ENCODE data around the gene CYP19A1.
A peak's percentile ranks its signal among the peaks of the same experiment; 100 is the strongest.
"Not testable (repeated sequence)": the region's sequence is repeated elsewhere in the genome, so short reads cannot be mapped to it uniquely, and the experiment has no call there.

Gene CYP19A1

DNA sequence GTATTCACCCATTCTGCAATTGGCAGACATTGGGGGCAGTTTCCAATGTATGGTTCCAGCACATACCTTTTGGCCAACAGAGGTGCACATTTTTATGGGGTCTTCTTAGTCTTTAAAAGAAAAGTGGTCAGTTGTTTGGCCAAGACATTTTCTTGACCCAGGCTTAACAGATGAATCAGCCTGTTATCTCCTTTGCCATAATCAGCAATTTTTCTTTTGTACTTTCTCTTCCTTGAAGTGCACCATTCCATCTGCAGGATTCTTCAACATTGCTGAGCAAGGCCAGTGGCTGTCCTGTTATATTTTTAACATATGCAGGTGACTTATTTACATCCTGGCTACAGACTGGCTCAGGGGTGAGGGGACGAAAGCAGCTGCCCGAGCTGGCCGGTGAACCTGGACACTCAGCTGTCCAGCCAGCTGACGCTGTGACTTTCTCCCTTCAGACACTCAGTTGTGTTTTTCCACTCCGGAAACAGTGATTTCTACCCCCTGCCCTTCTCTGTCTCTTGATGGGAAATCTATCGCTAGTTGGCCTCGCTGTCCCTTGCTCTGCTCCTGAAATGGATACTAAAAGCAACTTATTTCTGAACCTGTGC is 147.2 kb downstream of the CYP19A1 start:
- Histone ChIP-seq H3K9ac (no peak overlapping the region), H3K4me3 (no peak overlapping the region), H4K20me1 (no peaks in the 10 kb centered on the region), H3K36me3 (no peaks in the 10 kb centered on the region), H3K4me1 (peaks cover 30 to 76% (median 43%) of the 10 kb centered on the region in 10 experiments), H3K9me3 (replicated peaks in 1 of 11) (no peaks in the 10 kb centered on the region), H3K4me2 (peak overlapping the region in 3 of 11 experiments; percentile 70 to 80 (median 71); a peak in 6 of 22 replicates), H3K27me3 (peaks cover 0 to 13% (median 11%) of the 10 kb centered on the region in 11 experiments; a peak in 12 of 22 replicates), H3K27ac (no peak overlapping the region)
- TF ChIP-seq Cebpa-rat (IDR thresholded peaks at IDR 0.05): no peak

DNA sequence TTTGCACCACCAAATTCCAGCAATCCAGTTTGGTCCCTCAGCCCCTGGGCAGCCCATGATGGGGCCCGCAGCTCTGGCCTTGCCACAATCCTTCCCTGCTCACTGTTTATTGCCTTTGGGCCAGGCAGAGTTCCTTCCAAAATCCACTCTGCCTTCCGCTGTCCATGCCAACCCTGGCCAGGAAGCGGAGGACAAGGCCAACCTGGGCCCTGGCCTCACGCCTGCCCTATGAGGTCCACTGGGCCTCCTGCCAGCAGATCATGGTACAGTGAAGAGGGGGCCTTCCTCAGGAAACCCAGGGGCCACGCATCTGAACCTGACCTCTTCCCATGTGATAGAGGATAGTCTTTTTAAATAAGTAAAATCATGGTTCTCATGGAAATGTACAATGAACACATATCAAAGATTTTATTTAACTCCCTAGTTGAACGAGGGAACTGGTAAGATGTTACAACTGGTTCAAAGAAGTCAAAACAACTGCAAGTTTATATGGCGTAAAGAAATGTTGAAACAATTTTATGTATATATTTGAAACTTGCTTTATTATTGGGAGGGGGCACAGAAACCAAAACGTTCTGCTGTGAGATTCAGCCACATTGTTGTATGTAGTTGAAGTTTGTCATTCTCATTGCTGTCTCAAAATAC is 147.8 kb downstream of the CYP19A1 start:
- H3K9me3 ChIP-seq (replicated peaks in 1 of 11): no peaks in the 10 kb centered on the region
- peak overlapping the region in 1 of 11 experiments; percentile 4; a peak in 1 of 22 replicates for H3K27ac ChIP-seq
- H3K4me3 ChIP-seq: no peak overlapping the region
- H4K20me1 ChIP-seq: no peaks in the 10 kb centered on the region
- TF ChIP-seq Cebpa-rat (IDR thresholded peaks at IDR 0.05): no peak
- peaks cover 34 to 82% (median 49%) of the 10 kb centered on the region in 10 experiments for H3K4me1 ChIP-seq
- peaks cover 0 to 13% (median 11%) of the 10 kb centered on the region in 11 experiments; a peak in 12 of 22 replicates for H3K27me3 ChIP-seq
- no peaks in the 10 kb centered on the region for H3K36me3 ChIP-seq
- H3K4me2 ChIP-seq: peak overlapping the region in 5 of 11 experiments; percentile 63 to 82 (median 71); a peak in 10 of 22 replicates
- H3K9ac ChIP-seq: no peak overlapping the region

- Histone ChIP-seq H4K20me1 (no peaks in the 10 kb centered on the region), H3K4me3 (no peak overlapping the region), H3K4me2 (peak overlapping the region in 7 of 11 experiments; percentile 4 to 82 (median 70); a peak in 11 of 22 replicates), H3K36me3 (no peaks in the 10 kb centered on the region), H3K27me3 (peaks cover 0 to 13% (median 11%) of the 10 kb centered on the region in 11 experiments; a peak in 12 of 22 replicates), H3K9me3 (replicated peaks in 1 of 11) (no peaks in the 10 kb centered on the region), H3K27ac (peak overlapping the region in 2 of 11 experiments; percentile 4 to 47; a peak in 3 of 22 replicates), H3K4me1 (peaks cover 34 to 87% (median 49%) of the 10 kb centered on the region in 10 experiments), H3K9ac (no peak overlapping the region)
- no peak for TF ChIP-seq Cebpa-rat (IDR thresholded peaks at IDR 0.05)
Observed at GRCh38 chr15:51189669-51190385, 148.6 kb downstream of the CYP19A1 start.

DNA sequence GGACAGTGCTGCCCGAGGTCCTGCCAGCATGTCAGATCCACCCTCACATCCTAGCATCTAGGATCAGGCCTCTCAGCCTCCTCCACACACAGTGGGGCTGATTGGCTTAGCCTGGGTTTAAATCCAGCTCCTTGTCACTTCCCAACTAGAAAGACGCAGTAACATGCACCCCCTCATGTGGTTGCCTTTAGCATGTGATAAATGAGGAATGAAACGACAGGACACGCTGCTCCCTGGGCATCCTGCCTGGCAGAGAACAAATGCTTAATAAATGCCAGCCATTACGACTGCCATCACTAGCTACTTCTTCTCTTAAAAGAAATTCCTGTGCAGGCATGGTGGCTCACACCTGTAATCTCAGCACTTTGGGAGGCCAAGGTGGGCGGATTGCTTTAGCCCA is 149.6 kb downstream of the CYP19A1 start:
- peaks cover 33 to 86% (median 48%) of the 10 kb centered on the region in 10 experiments for H3K4me1 ChIP-seq
- H3K9me3 ChIP-seq (replicated peaks in 1 of 11); H3K4me3 ChIP-seq; H3K36me3 ChIP-seq; H4K20me1 ChIP-seq; H3K9ac ChIP-seq: not testable (repeated sequence)
- peak overlapping the region in 4 of 11 experiments; percentile 27 to 80 (median 66); a peak in 5 of 22 replicates for H3K4me2 ChIP-seq
- H3K27ac ChIP-seq: 0 out of 22 replicates have a peak overlapping the region, but pooled peaks of 1 of the 11 experiments have one; percentile 6
- H3K27me3 ChIP-seq: peaks cover 0 to 11% (median 9%) of the 10 kb centered on the region in 11 experiments; a peak in 12 of 22 replicates

DNA sequence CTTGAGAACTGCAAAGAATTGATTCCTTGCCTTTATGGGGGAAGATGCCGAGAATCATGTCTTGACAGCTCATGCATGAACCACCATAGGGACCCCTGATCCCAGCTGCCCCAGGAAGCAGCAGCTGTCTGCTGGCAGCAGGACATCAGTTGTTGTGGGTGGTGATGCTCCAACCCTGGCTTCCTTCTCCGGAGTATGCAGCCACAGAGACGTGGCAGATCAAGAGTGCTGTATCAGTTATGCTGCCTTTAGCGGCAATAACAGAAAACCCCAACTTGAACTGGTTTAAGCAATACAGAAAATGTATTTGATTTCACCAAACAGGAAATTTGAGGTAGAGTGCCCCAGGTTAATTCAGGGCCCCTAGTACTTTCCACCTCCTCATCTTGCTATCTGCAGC is 151.5 kb downstream of the CYP19A1 start:
- H3K27ac ChIP-seq: peak overlapping the region in 7 of 11 experiments; percentile 24 to 53 (median 39); a peak in 9 of 22 replicates
- H3K9me3 ChIP-seq (replicated peaks in 1 of 11): no peaks in the 10 kb centered on the region
- no peaks in the 10 kb centered on the region for H3K36me3 ChIP-seq
- H3K4me3 ChIP-seq: no peak overlapping the region
- no peaks in the 10 kb centered on the region for H3K27me3 ChIP-seq
- no peaks in the 10 kb centered on the region for H4K20me1 ChIP-seq
- H3K9ac ChIP-seq: peak overlapping the region in 1 of 11 experiments; percentile 57; a peak in 2 of 22 replicates
- peak overlapping the region; percentile 74 to 87 (median 79) for H3K4me2 ChIP-seq
- H3K4me1 ChIP-seq: peaks cover 26 to 67% (median 38%) of the 10 kb centered on the region in 10 experiments
- TF ChIP-seq Cebpa-rat (IDR thresholded peaks at IDR 0.05): no peak

DNA sequence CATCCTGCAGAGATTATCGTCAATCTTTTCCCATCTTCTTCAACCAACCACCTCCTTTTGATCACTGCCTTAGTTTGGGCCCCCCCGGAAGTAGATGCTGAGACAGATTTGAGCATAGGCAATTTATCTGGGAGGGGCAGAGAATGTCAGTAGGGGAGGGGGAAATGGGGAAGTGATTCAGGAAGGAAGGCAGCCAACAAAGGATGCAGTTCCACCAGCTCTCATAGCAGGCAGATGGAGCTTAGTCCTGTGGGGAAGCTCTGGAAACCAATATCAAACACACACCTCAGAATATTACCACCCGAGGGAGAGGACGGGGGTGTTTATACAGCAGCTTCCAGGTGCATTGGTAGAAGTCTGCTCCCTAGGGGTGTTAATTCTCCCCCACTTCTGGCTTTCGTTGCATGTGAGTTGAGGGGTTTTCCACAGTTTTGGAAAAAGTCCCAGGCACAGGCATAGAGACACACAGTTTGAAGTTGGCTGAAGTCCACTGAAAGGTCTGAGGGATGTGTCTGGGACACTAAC is 152.2 kb downstream of the CYP19A1 start:
- H3K36me3 ChIP-seq: no peaks in the 10 kb centered on the region
- peak overlapping the region; percentile 74 to 87 (median 79) for H3K4me2 ChIP-seq
- H3K27ac ChIP-seq: peak overlapping the region in 5 of 11 experiments; percentile 24 to 53 (median 41); a peak in 8 of 22 replicates
- no peaks in the 10 kb centered on the region for H4K20me1 ChIP-seq
- H3K4me3 ChIP-seq: no peak overlapping the region
- no peaks in the 10 kb centered on the region for H3K9me3 ChIP-seq (replicated peaks in 1 of 11)
- H3K9ac ChIP-seq: no peak overlapping the region
- TF ChIP-seq Cebpa-rat (IDR thresholded peaks at IDR 0.05): no peak
- H3K4me1 ChIP-seq: peaks cover 26 to 61% (median 38%) of the 10 kb centered on the region in 10 experiments
- H3K27me3 ChIP-seq: no peaks in the 10 kb centered on the region

- Histone ChIP-seq H3K27ac (peak overlapping the region in 2 of 11 experiments; percentile 21 to 41; a peak in 1 of 22 replicates), H3K9me3 (replicated peaks in 1 of 11) (no peaks in the 10 kb centered on the region), H3K4me2 (peak overlapping the region; percentile 74 to 87 (median 79); a peak in 21 of 22 replicates), H4K20me1 (no peaks in the 10 kb centered on the region), H3K4me1 (peaks cover 26 to 54% (median 38%) of the 10 kb centered on the region in 10 experiments), H3K36me3 (no peaks in the 10 kb centered on the region), H3K4me3 (no peak overlapping the region), H3K9ac (no peak overlapping the region), H3K27me3 (no peaks in the 10 kb centered on the region)
- no peak for TF ChIP-seq Cebpa-rat (IDR thresholded peaks at IDR 0.05)
Observed at GRCh38 chr15:51185213-51186159, 152.9 kb downstream of the CYP19A1 start.

GRCh38 chr15:51184627-51185026 is 153.8 kb downstream of the CYP19A1 start:
- Histone ChIP-seq H3K27ac (no peak overlapping the region), H3K4me2 (no peak overlapping the region), H3K36me3 (no peaks in the 10 kb centered on the region), H3K4me3 (no peak overlapping the region), H3K4me1 (peaks cover 26 to 53% (median 34%) of the 10 kb centered on the region in 10 experiments), H4K20me1 (no peaks in the 10 kb centered on the region), H3K27me3 (no peaks in the 10 kb centered on the region), H3K9me3 (replicated peaks in 1 of 11) (no peaks in the 10 kb centered on the region), H3K9ac (no peak overlapping the region)
- TF ChIP-seq Cebpa-rat (IDR thresholded peaks at IDR 0.05): no peak

All from BLaER1 treated with 17β-estradiol and CSF1 and Interleukin-3, amounts not matched to agents 10 nM and 100 nM (cell line).